HG03378 (cell line): ENCODE measurements around the gene RAB3B.
"Not testable (repeated sequence)": the region's sequence is repeated elsewhere in the genome, so short reads cannot be mapped to it uniquely, and the experiment has no call there.

Experiments
- ATAC-seq: cut with Tn5 transposase; IDR thresholded peaks from one replicate; pipeline ENCODE4 v1.9.1; 2021; ENCODE audit warnings: mild to moderate bottlenecking, moderate library complexity; ENCODE audit not compliant: unreplicated experiment

Gene RAB3B

DNA sequence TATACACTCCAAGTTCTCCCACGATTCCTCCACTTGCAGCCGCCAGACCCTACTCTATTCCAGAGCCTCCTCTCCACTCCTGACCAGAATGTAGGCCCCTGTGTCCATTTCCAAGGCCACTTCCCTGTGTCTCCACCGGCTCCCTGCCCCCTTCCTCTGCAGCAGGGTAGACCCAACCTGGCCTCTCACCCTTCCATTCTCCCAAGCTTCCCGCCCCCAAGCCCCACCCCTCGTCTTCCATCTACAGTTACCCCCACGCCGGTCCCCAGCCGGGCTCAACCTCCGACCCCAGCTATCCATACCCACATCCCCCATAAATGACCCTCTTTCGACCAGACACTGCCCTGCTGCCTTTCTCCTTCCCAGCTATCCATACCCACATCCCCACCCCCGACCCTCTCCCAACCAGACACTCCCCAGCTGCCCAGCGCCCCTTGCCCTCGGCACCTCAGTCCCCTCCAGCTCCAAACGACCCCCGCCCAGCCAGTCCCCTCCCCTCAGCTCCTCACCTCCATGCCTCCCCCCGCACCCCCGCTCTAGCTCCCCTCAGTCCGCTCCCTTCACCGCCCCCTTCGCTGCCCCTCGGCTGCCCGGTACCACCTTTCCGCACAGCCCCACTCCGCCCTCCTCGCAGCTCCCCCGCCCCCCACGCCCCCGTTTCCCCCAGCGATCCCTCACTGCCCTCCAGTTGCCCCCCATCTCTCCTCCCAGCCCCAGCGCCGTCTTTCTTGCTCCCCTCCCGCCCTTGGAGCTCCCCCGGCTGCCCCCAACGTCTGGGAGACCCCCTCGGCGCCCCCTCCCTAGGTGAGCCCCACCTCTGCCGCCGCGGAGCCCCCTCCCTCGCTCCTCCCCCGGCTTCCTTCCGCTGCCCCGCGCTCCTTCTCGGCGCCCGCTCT, 670 bp downstream of the RAB3B start:
- no peak for ATAC-seq

DNA sequence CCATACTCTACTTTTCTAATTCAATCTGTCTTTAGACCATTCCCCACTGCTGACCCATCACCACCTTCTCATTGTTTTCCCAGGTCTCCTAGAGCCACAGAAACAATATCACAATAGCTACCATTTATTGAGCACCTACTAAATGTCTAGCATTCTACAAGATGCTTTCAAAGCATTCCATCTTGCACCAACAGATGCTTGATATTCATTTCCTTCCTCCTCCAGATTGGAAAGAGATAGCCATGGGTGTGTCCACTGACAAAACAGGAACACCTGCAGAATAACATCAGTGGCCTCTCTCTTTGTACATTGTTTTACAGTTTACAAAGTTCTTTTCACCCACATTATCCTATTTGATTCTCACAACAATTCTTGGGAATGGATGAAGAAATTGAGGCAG, 2.2 kb downstream of the RAB3B start:
- no peak for ATAC-seq

DNA sequence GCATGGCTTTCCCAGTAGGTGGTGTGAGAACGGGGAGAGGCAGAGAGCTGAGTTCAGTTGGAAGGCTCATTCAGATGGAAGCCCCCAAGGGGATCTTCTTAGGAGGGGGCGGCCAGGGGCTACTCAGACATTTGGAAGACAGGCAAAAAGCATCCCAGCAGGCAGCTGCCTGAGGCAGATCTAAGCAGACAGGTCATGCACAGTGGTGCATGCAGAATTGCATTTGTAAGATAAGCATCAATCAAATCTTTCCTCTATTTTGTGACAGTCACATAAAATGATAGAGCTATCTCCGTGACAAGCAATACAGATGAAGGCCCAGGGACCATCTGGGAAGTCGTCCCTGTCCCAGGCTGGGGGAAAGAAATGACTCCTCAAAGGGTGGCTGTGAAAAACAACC, 3.8 kb downstream of the RAB3B start:
- ATAC-seq, result no peak

DNA sequence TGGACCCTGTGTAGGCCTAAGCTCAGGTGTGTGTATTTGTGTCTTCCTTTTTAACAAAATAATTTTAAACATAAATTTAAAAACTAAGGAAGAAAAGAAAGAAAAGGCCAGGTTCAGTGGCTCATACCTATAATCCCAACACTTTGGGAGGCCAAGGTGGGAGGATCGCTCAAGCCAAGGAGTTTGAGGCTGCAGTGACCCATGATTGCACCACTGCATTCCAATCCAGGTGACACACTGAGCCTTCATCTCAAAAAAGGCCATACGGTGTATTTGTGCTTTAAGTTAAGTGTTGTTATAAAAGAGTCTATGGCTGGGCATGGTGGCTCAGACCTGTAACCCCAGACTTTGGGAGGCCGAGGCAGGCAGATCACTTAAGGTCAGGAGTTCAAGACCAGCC, 8.3 kb downstream of the RAB3B start:
- no peak for ATAC-seq

DNA sequence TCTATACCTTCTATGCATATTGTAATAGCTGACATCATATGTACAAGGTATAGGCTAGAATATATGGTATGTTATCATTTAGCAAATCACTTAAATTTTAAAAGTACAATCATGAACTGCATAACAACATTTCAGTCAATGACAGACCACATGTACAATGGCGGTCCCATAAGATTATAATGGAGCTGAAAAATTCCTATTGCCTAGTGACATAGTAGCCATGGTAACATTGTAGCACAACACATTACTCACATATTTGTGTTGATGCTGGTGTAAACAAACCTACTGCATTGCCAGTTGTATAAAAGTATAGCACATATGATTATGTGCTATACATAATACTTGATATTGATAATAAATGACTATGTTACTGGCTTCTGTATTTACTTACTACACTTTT, 8.9 kb downstream of the RAB3B start:
- ATAC-seq, result no peak

DNA sequence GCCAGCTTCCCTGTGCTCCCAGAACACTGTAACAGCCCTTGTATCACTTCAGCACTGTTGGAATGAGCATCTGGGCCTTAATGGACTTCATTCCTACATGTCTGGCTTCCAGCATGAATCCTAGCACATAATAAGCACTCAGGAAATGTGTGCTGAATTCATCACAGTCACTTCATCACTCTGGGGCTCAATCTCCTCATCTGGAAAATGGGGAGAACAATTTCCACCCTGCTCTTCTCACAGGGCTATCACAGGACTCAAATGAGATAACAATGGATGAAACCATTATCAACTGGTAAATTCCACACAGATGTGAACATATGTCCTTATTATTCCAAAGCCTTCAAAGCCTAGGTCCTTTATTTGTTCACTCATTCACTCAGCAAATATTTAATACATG, 12.4 kb downstream of the RAB3B start:
- ATAC-seq, result no peak

DNA sequence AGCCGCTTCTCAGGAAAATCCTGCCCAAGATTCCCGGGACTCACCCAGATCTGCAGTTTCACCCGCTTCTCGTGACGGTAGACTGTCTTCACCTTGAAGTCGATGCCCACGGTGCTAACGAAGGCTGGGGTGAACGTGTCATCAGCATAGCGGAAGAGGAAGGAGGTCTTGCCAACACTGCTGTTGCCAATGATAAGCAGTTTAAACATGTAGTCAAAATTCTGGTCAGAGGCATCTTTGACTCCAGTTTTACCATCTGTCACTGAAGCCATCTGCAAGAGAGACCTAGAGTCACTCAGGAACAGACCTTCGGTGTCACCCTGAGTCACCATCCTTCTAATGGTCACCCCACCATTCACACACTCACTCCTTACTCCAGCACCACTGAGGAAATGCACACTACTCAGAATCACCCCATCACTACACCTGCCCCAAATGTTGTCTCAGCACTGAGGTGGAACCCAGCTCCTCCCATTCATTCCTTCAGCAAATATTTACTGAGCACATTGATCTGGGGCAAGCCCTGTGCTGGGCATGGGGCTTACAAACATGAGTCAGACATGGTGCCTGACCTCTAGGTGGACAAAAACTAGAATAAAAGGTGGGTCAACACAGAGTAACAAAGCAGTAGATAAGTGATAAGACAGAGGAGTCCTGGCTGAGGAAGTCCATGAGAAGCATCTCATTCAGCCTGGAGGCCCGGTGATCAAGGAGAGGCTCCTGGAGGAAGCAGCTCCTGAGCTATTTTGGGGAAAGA, 13.5 kb downstream of the RAB3B start:
- no peak for ATAC-seq

DNA sequence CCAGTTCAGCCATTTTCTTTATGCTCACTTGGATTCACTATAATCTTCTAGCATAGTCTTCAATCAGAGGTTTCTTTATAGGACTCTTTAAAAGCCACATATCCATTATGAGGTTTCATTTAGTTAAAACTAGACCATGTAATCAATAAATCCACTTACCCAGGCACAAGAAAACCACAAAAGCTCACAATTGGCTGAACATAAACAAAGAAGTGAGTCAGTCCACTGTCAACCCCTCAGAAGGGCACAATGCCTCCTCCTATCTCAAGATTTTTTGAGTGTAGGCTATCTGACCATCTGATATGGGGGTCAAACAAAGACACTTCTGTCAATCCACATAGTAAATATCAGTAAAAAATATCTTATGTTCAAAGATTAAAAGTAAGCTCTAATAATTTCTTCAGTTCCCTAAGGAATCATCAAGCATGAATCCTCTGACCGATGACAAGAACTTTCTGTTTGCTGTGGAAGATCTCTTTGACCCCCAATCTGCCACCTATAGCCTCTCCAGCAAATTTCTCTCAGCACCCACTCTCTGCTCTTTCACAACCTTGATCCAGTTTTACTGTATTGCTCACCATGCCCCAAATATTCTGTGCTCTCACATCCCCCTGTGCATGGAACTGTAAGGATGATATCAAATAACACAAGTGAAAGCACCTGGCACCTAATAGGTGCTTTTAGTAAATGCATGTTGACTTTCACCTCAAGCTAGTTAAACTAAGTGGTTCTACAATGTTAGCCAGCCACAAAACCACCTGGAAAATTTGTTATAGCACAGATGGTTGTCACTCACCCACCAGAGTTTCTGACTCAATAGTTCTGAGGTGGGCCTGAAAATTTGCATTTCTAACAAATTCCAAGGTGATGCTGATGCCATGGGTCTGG, 16.7 kb downstream of the RAB3B start:
- ATAC-seq, result no peak

DNA sequence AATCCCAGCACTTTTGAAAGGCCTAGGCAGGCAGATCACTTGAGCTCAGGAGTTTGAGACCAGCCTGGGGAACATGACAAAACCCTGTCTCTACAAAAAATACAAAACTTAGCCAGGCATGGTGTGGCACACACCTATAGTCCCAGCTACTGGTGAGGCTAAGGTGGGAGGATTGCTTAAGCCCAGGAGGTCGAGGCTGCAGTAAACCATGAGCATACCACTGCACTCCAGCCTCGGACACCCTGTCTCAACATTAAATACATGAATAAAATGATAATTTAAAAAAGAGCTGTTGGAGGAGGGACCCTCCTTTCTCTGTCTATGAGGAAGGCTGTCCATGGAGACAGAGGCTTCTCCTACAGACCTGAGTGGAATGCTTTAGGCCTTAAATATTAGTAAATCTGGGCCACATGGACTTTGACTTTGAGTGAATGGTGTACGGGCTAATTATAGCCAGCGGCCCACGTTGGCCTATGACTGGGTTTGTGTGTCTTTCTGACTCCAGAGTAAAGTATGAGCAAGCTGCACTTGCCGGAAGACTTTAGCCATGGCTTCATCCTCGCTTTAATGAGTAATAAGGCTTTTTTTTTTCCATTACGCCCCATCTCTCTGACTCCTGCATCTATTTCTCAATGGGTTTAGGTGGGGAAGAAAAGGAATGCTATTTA, 21.3 kb downstream of the RAB3B start:
- ATAC-seq, result no peak

DNA sequence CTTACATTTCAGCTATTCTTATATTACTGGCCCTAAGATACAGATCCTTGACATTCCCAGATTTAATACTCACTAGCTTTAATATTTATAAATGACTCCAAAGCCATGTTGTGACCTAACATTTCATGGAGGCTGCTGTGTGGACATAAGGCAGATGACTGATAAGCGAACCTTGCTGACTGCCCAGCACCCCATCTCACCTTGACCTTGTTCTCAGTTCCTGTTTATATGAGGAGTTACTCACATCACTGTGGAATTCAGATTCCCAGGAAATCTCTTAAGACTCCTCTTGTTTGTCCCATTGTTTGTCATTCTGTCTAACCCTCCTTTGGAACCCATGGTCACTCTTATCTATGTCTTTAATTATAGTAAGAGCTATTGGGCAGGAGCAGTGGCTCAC, 21.9 kb downstream of the RAB3B start:
- ATAC-seq, result no peak

DNA sequence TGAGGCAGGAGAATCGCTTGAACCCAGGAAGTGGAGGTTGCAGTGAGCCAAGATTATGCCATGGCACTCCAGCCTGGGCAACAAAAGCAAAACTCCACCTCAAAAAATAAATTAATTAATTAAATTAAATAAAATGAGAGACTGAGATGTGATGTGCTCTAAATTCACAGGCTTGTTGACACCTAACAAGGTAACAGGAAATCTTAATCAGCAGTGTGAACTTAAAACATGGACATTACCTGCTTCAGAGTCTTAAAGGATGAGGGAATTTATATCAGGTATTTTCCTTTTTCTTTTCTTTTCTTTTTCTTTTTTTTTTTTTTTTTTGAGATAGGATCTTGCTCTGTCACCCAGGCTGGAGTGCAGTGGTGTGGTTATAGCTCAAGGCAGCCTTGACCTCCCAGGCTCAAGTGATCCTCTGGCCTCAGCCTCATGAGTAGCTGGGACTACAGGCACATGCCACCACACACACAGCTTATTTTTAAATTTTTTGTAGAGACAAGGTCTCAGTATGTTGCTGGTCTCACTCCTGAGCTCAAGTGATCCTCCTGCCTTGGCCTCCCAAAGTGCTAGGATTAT, 23.2 kb downstream of the RAB3B start:
- not testable (repeated sequence) for ATAC-seq

DNA sequence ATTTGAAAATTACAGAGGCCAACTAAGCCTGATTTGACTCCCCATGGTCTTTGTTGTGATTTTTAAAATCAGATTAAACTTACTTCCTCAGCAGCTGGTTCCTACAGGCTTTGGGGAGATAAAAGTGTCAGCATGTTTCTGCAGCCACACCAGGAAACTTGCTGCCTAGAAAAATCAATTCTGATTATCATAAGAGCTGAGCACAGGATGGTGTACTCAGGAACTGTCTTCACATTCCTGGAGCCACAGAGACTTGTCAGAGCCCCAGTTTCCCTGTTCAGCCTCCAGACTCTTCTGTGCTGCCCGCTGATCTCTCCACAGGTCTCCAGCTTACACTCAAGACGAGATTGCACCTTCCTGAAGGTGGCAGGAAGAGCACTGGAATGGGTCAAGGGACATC, 23.9 kb downstream of the RAB3B start:
- ATAC-seq, result no peak

DNA sequence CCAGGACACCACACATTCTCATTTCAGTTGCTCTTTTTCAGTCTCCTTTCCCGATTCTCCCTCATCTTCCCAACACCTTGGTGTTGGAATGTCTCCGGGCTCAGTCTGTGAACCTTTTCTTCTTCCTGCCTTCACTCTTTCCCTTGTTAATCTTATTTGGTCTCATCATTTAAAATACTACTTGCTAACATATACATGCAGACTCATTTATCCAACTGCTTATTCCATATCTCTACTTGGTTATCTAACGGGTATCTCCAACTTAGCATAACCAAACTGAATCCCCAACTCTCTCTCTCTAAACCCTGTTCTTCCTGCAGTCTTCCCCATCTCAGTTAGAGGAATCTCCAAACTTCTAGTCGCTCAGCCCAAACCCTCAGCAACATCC, 26.2 kb downstream of the RAB3B start:
- no peak for ATAC-seq

DNA sequence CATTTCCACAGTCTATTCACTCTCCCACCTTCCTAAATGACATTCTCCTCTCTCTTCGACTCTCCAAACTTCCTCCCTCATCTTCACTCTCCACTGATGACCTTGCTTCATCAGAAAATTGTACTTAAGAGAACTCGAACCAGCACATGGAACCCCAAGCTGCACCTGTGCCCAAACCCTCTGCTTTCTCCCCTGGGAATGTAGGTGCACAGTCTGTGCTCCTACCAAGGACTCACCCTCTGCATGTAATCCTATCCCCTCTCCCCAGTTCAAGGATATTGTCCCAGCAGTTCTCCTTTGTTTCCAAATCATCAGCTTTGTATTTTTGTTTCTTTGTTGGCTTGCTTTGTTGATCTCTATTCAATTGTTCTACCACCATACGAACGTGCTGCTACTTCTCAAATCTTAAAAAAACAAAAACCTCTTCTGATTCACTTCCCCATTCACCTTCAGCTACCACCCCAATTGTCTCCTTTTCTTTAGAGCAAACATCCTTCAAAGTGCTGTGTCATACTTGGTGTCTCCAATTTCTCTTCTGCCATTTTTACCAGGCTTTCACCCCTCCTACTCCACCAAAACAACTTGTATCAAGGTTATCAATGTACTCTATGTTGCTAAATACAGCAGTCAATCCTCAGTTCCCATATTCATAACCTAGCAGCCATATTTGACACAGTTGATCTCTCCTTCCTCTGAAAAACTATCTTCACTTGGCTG, 26.8 kb downstream of the RAB3B start:
- ATAC-seq, result no peak

DNA sequence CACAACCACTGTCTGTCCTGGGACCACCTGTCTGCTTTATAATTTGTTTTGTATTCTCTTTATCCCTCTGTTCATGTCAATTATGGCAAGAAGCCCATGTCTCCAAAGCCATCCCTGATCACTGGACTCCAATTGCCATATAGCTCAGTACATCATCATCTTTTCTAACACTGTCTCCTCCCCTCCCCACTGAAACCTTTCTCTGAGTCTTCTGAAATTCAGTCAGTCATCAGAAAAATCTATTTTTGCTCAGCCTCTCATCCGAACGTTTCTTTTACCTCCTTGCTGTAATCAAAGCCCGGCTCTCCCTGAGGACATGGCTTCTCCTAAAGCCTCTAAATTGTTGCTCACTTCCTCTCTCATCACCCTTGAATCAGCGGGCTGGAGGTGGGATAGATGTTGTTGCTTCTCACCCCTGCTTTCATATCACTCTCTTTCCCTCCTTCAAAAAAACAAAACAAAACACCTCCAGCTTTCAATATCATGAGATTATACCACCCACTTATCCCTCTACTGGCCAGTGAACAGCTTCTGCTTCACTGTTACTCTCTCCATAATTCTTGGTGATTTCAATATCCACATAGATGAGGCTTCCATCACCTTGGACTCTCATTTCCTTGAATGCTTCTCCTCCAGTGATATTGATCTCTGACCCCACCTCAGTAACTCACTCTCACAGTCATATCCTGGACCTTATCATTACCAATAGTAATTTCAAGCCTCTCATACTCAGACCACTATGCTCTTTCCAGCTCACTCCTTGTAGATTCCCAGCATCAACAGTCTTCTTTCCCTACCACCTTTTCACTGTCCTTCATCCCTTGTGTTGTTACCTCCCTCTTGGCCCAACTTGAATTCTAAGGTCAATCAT, 27.8 kb downstream of the RAB3B start:
- ATAC-seq, result no peak

DNA sequence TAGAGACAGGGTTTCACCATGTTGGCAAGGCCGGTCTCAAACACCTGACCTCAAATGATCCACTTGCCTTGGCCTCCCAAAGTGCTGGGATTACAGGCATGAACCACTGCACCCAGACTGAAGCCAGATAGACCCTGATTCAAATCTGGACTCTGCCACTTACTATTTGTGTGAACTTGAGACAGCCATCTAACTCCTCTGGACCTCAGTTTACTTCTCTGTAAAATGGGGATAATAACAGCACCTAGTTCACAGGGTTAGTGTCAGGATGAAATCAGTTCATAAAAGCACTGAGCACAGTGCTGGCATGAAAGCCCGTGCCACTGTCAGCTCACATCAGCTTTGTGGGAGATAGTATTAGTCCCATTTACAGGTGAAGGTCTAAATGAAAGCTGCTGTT, 28.5 kb downstream of the RAB3B start:
- no peak for ATAC-seq

DNA sequence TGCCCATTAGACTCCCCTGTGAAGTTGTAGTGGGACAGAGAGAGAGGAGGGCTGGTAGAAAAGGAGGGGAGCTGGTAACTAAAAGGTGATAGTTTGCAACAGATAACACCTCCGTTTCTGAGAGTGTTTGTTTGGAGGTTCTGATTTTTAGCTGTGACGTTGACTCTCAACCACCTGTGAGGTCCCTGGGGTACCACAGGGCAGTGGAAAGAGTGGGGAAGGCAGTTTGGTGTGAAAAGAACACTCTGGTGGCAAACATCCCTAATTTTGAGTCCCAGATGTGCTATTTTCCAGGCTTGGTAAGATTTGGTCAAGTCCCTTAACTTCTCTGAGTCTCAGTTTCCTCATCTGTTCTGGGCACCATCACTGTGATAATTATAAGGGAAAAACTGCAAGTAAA, 29.3 kb downstream of the RAB3B start:
- ATAC-seq, result no peak

DNA sequence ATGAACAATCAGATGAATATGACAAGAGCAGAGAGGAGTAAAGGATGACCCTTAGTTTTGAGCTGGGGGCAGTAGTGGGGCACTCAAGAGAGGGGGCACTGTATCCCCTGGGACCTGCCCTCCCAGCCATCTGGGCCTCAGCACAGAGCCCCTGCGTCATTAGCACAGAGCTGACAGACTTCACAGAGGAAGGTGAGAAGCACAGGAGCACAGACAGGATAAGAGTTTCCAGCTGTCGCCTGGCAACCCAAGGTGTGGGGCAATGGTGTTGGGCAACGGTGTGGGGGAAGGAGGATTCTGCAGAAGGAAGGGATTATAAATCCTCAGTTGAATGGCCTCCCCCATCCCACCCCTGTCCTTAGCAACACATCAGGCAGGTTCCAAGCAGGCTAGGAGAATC, 30.2 kb downstream of the RAB3B start:
- ATAC-seq, result no peak

DNA sequence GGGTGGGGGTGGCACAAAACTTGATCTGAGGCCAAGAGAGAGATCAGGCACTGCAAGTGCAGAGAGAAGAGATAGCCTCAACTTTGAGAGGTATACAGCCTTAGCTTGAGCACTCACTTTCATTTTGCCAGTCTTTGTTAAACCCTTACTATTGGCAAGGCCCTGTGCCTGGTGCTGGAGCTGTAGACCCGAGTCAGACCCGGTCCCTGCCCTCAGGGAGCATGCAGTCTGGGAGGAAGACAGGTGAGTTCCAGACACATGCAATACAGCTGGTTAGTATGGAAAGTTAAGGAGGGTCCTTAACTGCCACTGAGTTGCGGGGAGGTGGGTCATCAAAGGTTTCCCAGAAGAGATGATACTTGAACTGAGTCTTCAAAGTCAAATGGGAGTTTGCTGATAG, 31.7 kb downstream of the RAB3B start:
- ATAC-seq, result no peak
